Fibroblast of villous mesenchyme (primary cell): Measurements from ENCODE around the gene MACROD2. TPM values are rescaled to one million over a fixed set of nuclear protein-coding genes. Genes with fewer than 3 reads are reported as not detected.

Experiments
- DNase-seq: peaks from one replicate; pipeline ENCODE4 v3.0.0-alpha.2; 2010; ENCODE audit warnings: low read depth
- H3K4me3 ChIP-seq: 2 replicates; pipeline ENCODE4 v1.5.1; 2011; ENCODE audit warnings: low read depth, mild to moderate bottlenecking, low read length
- total RNA-seq: library from RNA; depleted of rRNA; stranded (reverse); fragments of >200 nt; gene quantifications from 2 replicates; pipeline ENCODE4 v1.2.3, GENCODE V29; 2012
- TF ChIP-seq, protein P1 (sequence below): IDR thresholded peaks from 2 replicates; pipeline ENCODE4 v1.5.1; 2012; ENCODE audit warnings: low read depth, mild to moderate bottlenecking, low read length; ENCODE audit not compliant: insufficient read depth

MACROD2 gene
- total RNA-seq, 1 donor, result 1.7 TPM

DNA sequence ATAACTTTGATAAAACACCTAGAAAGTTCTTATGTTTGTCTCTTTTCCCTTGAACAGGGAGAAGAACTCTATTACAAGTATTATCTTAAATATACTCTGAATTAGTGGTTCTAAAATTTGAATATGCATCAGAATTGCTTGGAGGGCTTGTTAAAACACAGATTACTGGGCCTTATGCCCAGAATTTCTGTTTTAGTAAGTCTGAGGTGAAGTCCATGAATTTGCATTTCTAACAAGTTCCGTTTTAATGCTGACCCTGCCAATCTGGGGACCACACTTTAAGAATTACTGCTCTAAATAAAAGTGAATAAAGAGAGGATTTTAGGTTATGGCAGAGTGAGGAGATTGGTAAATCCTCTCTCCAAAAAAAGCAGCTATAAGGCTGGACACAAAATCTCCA, 510.2 kb downstream of the MACROD2 start:
- TF ChIP-seq, protein P1, sequence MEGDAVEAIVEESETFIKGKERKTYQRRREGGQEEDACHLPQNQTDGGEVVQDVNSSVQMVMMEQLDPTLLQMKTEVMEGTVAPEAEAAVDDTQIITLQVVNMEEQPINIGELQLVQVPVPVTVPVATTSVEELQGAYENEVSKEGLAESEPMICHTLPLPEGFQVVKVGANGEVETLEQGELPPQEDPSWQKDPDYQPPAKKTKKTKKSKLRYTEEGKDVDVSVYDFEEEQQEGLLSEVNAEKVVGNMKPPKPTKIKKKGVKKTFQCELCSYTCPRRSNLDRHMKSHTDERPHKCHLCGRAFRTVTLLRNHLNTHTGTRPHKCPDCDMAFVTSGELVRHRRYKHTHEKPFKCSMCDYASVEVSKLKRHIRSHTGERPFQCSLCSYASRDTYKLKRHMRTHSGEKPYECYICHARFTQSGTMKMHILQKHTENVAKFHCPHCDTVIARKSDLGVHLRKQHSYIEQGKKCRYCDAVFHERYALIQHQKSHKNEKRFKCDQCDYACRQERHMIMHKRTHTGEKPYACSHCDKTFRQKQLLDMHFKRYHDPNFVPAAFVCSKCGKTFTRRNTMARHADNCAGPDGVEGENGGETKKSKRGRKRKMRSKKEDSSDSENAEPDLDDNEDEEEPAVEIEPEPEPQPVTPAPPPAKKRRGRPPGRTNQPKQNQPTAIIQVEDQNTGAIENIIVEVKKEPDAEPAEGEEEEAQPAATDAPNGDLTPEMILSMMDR, result no peak
- DNase-seq, result no peak

DNA sequence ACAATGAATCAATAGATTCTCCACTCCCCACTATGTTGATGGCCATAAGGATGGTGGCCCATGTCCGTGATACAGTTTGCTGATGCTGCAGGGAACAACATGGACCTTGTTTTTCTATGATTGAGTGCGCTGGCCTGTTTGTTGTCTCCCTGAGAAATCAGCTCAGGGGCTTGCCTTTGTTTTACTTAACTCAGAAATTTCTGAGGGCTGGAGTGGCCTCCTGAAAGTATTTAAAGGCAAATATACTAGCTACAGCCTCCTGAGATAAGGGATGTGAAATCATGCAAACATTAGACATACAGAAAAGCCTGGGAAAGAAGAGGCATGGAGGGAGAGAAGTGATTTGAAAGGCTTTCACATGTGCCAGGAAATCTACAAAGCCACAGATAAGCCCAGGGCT, 512.4 kb downstream of the MACROD2 start:
- TF ChIP-seq, protein P1, result no peak
- DNase-seq, result peak; percentile 11
- no peak overlapping the region for H3K4me3 ChIP-seq

More for the DNA sequence above, 510.2 kb downstream of the MACROD2 start:
- no peak overlapping the region for H3K4me3 ChIP-seq

DNA sequence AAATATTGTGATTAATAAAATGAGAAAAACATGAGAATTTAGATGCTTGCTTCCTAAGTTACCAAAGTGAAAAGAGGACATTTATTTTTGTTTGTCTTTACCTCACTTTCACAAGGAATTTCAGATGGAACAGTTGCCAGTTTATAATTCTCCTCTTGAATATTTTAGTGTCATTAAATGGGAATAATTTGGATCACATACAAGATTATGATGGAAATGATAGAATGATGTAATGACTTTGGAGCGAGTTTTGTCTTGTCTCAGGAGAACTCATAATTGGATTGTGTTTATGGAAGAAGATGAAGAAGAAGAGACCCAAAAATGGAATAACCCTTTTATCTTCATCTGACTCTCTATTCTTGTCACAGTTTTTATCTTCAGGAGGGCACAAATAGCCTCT, 515.0 kb downstream of the MACROD2 start:
- no peak for DNase-seq
- no peak overlapping the region for H3K4me3 ChIP-seq
- TF ChIP-seq, protein P1, result no peak

DNA sequence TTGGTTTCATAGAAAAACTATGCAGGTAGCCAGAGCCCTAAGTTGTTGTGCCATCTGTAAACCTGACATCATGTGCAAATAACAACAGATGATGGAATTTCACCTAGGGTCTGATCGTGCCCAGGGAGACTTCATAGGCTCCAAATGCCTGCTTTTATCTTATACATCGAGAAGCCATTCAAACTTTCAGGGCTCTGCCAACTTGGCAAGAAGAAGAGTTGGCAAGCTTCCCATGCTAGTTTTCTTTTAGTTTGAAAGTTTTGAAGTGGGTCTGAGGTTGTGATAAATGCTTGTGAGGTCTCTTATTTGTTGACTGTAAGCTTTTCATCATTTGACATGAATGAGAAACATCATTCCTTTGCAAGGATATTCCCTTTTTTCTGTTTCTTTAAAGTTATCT, 517.5 kb downstream of the MACROD2 start:
- no peak overlapping the region for H3K4me3 ChIP-seq
- TF ChIP-seq, protein P1, result no peak
- DNase-seq, result no peak

DNA sequence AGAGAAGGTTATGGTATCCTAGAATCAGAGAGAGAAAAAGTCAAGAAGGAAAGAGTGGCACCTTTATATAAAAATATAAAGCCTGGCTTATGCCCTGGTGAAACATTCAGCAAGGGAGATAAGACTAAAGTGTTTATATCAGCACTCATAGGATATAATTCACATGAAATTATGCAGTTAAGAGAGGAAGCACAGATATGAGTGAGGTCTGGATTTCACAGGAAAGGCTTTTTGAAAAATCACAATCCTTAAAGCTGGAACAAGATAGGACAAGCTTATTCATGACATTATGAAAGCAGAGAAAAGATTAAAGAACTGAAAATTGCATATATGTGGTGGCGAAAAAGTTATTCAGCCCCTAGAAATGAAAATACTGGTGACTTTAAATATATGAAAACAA, 523.3 kb downstream of the MACROD2 start:
- DNase-seq, result peak; percentile 10
- no peak overlapping the region for H3K4me3 ChIP-seq
- TF ChIP-seq, protein P1, result no peak

DNA sequence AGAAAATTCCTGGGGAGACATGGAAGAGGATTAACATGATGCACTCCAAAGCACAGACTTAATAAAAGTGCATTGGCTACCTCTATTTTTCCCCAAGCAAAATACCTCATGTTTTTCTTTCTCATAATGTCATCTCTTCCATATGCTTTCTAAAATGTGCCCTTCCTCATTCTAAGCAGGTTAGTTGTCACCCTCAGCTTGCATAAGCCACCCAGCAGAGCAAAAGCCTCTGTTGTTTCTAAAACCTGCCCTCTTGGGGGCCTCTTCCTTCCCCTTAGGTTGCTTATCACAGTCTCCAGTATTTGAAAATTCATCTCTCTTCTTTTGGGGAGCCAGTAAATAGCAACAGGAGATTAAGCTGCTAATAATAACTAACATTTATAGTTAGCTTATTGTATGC, 525.7 kb downstream of the MACROD2 start:
- TF ChIP-seq, protein P1, result no peak
- DNase-seq, result no peak
- H3K4me3 ChIP-seq, result no peak overlapping the region

DNA sequence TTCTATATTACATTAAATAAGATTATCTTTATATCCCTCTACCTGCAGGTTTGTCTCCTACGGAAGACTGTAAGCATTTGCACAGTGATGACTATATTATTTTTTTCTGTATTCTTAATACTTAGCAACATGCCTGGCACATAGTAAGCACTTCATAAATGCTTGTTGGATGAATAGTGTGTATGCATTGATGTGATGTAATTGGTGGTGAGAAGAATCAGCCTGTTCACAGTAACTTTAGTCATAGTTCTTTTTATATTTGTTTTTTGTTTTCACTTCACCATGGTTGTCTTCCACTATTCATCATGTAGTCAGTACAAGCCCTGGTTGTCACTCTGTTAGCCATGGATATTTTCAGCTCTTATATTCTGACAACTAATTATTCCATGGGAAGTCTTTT, 526.1 kb downstream of the MACROD2 start:
- DNase-seq, result no peak
- TF ChIP-seq, protein P1, result no peak
- no peak overlapping the region for H3K4me3 ChIP-seq
